Liver (tissue), 9 donors: ENCODE data around the gene MTHFD1L. TPM values are rescaled to one million over a fixed set of nuclear protein-coding genes. Genes with fewer than 3 reads are reported as not detected.

Experiments
- DNase-seq: peaks from one replicate; pipeline ENCODE4 v3.0.0-alpha.2; 2017; ENCODE audit warnings: low spot score
- H3K27ac ChIP-seq, 2 donors: one replicate each; pipeline ENCODE4 v1.7.0; 2013; ENCODE audit warnings: inconsistent platforms in 2 of 2, low read length in 2 of 2, control low read depth in 1 of 2, low read depth in 1 of 2, mild to moderate bottlenecking in 1 of 2
- H3K27me3 ChIP-seq, 4 donors: one replicate each; pipeline versions ENCODE4 v1.6.1 to v1.7.0; 2013; ENCODE audit warnings: low read length in 3 of 4, inconsistent platforms in 1 of 4, mild to moderate bottlenecking in 1 of 4, moderate library complexity in 1 of 4; ENCODE audit not compliant: control insufficient read depth in 4 of 4, insufficient read depth in 4 of 4
- H3K36me3 ChIP-seq, 4 donors: one replicate each; pipeline versions ENCODE4 v1.6.1 to v1.7.0; 2013; ENCODE audit warnings: low read length in 3 of 4, mild to moderate bottlenecking in 3 of 4, low read depth in 1 of 4, moderate library complexity in 1 of 4; ENCODE audit not compliant: control insufficient read depth in 4 of 4, insufficient read depth in 3 of 4
- H3K4me1 ChIP-seq, 4 donors: one replicate each; pipeline versions ENCODE4 v1.6.1 to v1.7.0; 2013; ENCODE audit warnings: low read length in 3 of 4, mild to moderate bottlenecking in 3 of 4, moderate library complexity in 1 of 4; ENCODE audit not compliant: control insufficient read depth in 4 of 4, insufficient read depth in 4 of 4
- H3K4me3 ChIP-seq, 3 donors: one replicate each; pipeline versions ENCODE4 v1.6.1 to v1.7.0; 2013; ENCODE audit warnings: low read length in 3 of 3, control low read depth in 1 of 3, low read depth in 1 of 3, mild to moderate bottlenecking in 1 of 3
- H3K9ac ChIP-seq, 2 donors: one replicate each; pipeline ENCODE4 v1.7.0; 2013; ENCODE audit warnings: low read length in 2 of 2, mild to moderate bottlenecking in 2 of 2, moderate library complexity in 2 of 2, control low read depth in 1 of 2, low read depth in 1 of 2
- H3K9me3 ChIP-seq, 4 donors: one replicate each; pipeline versions ENCODE4 v1.6.1 to v1.7.0; 2013; ENCODE audit warnings: low read length in 3 of 4; ENCODE audit not compliant: control insufficient read depth in 4 of 4
- EGR1 ChIP-seq, 2 donors: IDR thresholded peaks; 2 replicates each; pipeline ENCODE4 v1.6.1; 2016 to 2018; ENCODE audit warnings: antibody characterized with exemption in 2 of 2, low read depth in 2 of 2
- FOXA1 ChIP-seq: IDR thresholded peaks from 2 replicates; pipeline ENCODE4 v1.6.1; 2016; ENCODE audit warnings: antibody characterized with exemption
- FOXA2 ChIP-seq: IDR thresholded peaks from 2 replicates; pipeline ENCODE4 v1.6.1; 2016; ENCODE audit warnings: antibody characterized with exemption
- GABPA ChIP-seq, 2 donors: IDR thresholded peaks in 1 of 2; conservative IDR thresholded peaks in 1 of 2; 2 replicates each; pipeline ENCODE4 v1.6.1; 2016; ENCODE audit warnings: antibody characterized with exemption in 2 of 2, mild to moderate bottlenecking in 1 of 2, moderate library complexity in 1 of 2
- HNF4A ChIP-seq, 2 donors: conservative IDR thresholded peaks; 2 replicates each; pipeline ENCODE4 v1.6.1; 2016; ENCODE audit warnings: antibody characterized with exemption in 2 of 2, mild to moderate bottlenecking in 2 of 2
- HNF4G ChIP-seq: IDR thresholded peaks from 2 replicates; pipeline ENCODE4 v1.6.1; 2016; ENCODE audit warnings: antibody characterized with exemption
- JUND ChIP-seq, 2 donors: IDR thresholded peaks; 2 replicates each; pipeline ENCODE4 v1.6.1; 2016; ENCODE audit warnings: antibody characterized with exemption in 2 of 2
- NR2F2 ChIP-seq: IDR thresholded peaks from 2 replicates; pipeline ENCODE4 v1.6.1; 2016; ENCODE audit warnings: antibody characterized with exemption
- RAD21 ChIP-seq, 2 donors: IDR thresholded peaks; 2 replicates each; pipeline ENCODE4 v1.6.1; 2016; ENCODE audit warnings: antibody characterized with exemption in 2 of 2, mild to moderate bottlenecking in 2 of 2
- RXRA ChIP-seq, 2 donors: IDR thresholded peaks; 2 replicates each; pipeline ENCODE4 v1.6.1; 2017 to 2018; ENCODE audit warnings: antibody characterized with exemption in 2 of 2, mild to moderate bottlenecking in 1 of 2
- SP1 ChIP-seq: IDR thresholded peaks from 2 replicates; pipeline ENCODE4 v1.6.1; 2018; ENCODE audit warnings: antibody characterized with exemption, mild to moderate bottlenecking
- TAF1 ChIP-seq: conservative IDR thresholded peaks from 2 replicates; pipeline ENCODE4 v1.6.1; 2016; ENCODE audit warnings: antibody characterized with exemption, mild to moderate bottlenecking
- YY1 ChIP-seq: IDR thresholded peaks from 2 replicates; pipeline ENCODE4 v1.6.1; 2016; ENCODE audit warnings: antibody characterized with exemption, mild to moderate bottlenecking
- WGBS: extraction: QIAGEN DNeasy Blood & Tissue Kit; methylation state at CpG from one replicate; pipeline ENCODE4 v1.1.7; 2013; 5-methylcytosine and 5-hydroxymethylcytosine counted together
- polyA plus RNA-seq, 2 donors: library from polyadenylated mRNA; stranded (reverse) in 1 of 2; unstranded in 1 of 2; fragments of 200-250 nt in 1 of 2; fragments of >200 nt in 1 of 2; fragmentation: Nextera tagmentation in 1 of 2; extraction: Ambion mirVana in 1 of 2; gene quantifications; one replicate each; pipeline versions ENCODE4 v1.2.1 to v1.2.3, GENCODE V29; 2013 to 2015
- total RNA-seq, 2 donors: library from RNA; depleted of rRNA; stranded (reverse); fragments of >200 nt; gene quantifications; one replicate each; pipeline ENCODE4 v1.2.3, GENCODE V29; 2014
- TF ChIP-seq, protein P1 (sequence below): IDR thresholded peaks from 2 replicates; pipeline ENCODE4 v1.6.1; 2016; ENCODE audit warnings: antibody characterized with exemption
- TF ChIP-seq, protein P2 (sequence below): IDR thresholded peaks from 2 replicates; pipeline ENCODE4 v1.6.1; 2016; ENCODE audit warnings: antibody characterized with exemption
- TF ChIP-seq, protein P3 (sequence below): IDR thresholded peaks from 2 replicates; pipeline ENCODE4 v1.6.1; 2016; ENCODE audit warnings: antibody characterized with exemption
- TF ChIP-seq, protein P4 (sequence below): fragments of 150-350 bp; IDR thresholded peaks from 2 replicates; pipeline ENCODE4 v1.5.1; 2017; ENCODE audit warnings: improper control_type of control experiment, low read depth, low read length; ENCODE audit not compliant: missing input control
- donor health status: healthy.
- donor health status: healthy.
- donor health status: healthy.
- donor health status: healthy.
- donor health status: healthy.

The MTHFD1L gene
- total and polyA plus RNA-seq, 4 donors: 2.0 to 7.7 (median 2.8) TPM

DNA sequence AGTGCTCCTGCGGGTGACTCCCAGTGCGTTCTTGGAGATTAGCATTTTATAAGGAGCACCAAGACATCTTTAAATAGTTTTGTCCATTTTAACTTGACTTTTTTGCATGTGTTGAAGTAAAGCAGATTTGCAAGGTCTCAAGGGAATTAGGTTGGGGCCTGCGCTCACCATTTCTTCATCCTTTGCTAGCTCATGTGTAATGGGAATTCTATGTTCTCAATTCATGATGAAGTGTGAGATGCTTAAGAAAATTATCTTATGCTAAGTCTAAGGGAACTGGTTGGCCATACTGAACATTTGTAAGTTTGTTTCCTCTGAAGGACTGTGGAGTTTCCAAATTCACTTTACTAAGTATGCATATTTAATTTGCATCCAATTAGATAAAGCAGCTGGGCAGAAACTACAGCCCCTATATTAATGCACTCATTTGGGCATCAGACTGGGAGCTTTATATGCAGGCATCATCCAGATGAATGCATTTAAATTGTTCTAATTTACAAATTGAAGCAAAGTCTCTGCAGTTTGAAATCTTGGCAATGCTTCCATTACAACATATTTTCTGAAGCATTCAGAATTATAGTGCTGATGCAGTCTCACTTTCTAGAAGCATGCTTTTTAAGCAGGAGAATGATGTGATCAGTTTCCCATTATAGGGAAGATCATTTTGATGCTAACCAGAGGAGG is 266.0 kb downstream of the MTHFD1L start:
- no peaks in the 10 kb centered on the region for H3K9me3 ChIP-seq
- no peak for DNase-seq
- TF ChIP-seq HNF4A (conservative IDR thresholded peaks at IDR 0.05) (no peak), RXRA (IDR thresholded peaks at IDR 0.05) (no peak), RAD21 (IDR thresholded peaks at IDR 0.05) (no peak), FOXA1 (no peak), GABPA (IDR thresholded peaks at IDR 0.05 in 1 of 2, conservative IDR thresholded peaks at IDR 0.05 in 1 of 2) (no peak), SP1 (no peak), YY1 (no peak), JUND (IDR thresholded peaks at IDR 0.05) (no peak), HNF4G (no peak)
- TF ChIP-seq, protein P1, sequence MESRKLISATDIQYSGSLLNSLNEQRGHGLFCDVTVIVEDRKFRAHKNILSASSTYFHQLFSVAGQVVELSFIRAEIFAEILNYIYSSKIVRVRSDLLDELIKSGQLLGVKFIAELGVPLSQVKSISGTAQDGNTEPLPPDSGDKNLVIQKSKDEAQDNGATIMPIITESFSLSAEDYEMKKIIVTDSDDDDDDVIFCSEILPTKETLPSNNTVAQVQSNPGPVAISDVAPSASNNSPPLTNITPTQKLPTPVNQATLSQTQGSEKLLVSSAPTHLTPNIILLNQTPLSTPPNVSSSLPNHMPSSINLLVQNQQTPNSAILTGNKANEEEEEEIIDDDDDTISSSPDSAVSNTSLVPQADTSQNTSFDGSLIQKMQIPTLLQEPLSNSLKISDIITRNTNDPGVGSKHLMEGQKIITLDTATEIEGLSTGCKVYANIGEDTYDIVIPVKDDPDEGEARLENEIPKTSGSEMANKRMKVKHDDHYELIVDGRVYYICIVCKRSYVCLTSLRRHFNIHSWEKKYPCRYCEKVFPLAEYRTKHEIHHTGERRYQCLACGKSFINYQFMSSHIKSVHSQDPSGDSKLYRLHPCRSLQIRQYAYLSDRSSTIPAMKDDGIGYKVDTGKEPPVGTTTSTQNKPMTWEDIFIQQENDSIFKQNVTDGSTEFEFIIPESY: no peak
- TF ChIP-seq, protein P2, sequence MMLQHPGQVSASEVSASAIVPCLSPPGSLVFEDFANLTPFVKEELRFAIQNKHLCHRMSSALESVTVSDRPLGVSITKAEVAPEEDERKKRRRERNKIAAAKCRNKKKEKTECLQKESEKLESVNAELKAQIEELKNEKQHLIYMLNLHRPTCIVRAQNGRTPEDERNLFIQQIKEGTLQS: no peak
- H3K4me1 ChIP-seq: peaks cover 0 to 8% (median 0%) of the 10 kb centered on the region in 4 donors
- no peak overlapping the region for H3K27ac ChIP-seq
- H3K9ac ChIP-seq: no peak overlapping the region
- no peaks in the 10 kb centered on the region for H3K36me3 ChIP-seq
- 97% methylated on average over 3 of the region's 3 CpGs for WGBS
- no peaks in the 10 kb centered on the region for H3K27me3 ChIP-seq
- H3K4me3 ChIP-seq: no peak overlapping the region

DNA sequence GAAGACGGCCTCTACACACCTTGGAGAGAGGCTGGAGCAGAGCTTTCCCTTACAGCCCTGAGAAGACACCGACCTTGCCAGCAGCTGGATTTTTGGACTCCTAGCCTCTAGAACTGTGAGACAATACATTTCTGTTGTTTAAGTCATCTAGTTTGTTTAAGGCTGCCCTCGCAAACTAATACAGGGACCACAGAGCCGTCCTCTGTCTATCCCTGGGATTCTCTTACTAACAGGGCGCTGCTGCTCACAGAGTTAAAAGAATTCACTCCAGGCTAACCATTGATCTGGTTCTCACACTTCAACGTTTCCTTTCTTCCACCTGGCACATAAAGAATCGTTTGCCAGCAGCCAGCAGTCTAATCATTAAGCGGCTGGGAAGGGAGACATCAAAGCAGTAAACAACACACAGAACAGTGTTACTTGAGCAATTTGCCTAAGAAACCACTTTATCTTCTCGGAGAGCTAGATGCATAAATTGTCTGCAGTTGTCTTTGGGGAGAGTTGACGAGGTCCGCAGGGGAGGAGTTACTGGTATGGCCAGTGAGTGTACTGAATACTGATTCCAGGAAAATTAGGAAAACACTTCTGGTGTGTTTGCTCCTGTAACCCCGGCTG is 270.7 kb downstream of the MTHFD1L start:
- Histone ChIP-seq H3K9me3 (no peaks in the 10 kb centered on the region), H3K36me3 (no peaks in the 10 kb centered on the region), H3K27ac (peak overlapping the region; percentile 16 to 36), H3K4me3 (peak overlapping the region in 1 of 3 donors; percentile 43), H3K4me1 (peaks cover 0 to 10% (median 3%) of the 10 kb centered on the region in 4 donors), H3K27me3 (no peaks in the 10 kb centered on the region), H3K9ac (peak overlapping the region; percentile 36 to 72)
- WGBS: 29% methylated on average over 12 of the region's 12 CpGs
- no peak for DNase-seq
- TF ChIP-seq HNF4A (conservative IDR thresholded peaks at IDR 0.05): peak; percentile 23 to 27
- TF ChIP-seq EGR1 (IDR thresholded peaks at IDR 0.05; ENCODE audit: low read depth in 2 of 2): no peak
- TF ChIP-seq SP1: no peak
- peak in 1 of 2 donors; percentile 52 for TF ChIP-seq RAD21 (IDR thresholded peaks at IDR 0.05)
- no peak for TF ChIP-seq GABPA (IDR thresholded peaks at IDR 0.05 in 1 of 2, conservative IDR thresholded peaks at IDR 0.05 in 1 of 2)
- TF ChIP-seq, protein P3, sequence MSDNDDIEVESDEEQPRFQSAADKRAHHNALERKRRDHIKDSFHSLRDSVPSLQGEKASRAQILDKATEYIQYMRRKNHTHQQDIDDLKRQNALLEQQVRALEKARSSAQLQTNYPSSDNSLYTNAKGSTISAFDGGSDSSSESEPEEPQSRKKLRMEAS: no peak

DNA sequence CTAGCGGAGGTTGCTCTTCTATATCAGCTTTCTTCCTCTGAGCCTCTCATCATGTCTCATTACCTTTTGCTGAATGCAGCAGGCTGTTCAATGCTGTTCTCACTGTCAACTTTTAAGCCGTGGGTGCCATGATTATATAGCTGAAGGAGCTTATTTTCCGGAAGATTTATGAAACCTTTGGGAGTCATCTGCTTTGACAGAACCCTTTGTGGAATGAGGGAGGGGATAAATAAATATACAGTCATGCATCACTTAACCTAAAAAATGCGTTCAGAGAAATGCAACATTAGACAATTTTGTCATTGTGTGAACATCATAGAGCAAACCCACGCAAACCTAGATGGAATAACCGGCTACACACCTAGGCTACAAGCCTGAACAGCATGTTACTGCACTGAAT is 272.0 kb downstream of the MTHFD1L start:
- H3K27me3 ChIP-seq: no peaks in the 10 kb centered on the region
- peaks cover 0 to 10% (median 3%) of the 10 kb centered on the region in 4 donors for H3K4me1 ChIP-seq
- H3K4me3 ChIP-seq: no peak overlapping the region
- H3K36me3 ChIP-seq: no peaks in the 10 kb centered on the region
- DNase-seq: no peak
- no peak overlapping the region for H3K9ac ChIP-seq
- 97% methylated on average over 6 of the region's 6 CpGs for WGBS
- no peak overlapping the region for H3K27ac ChIP-seq
- no peaks in the 10 kb centered on the region for H3K9me3 ChIP-seq
- TF ChIP-seq GABPA (IDR thresholded peaks at IDR 0.05 in 1 of 2, conservative IDR thresholded peaks at IDR 0.05 in 1 of 2) (no peak), EGR1 (IDR thresholded peaks at IDR 0.05; ENCODE audit: low read depth in 2 of 2) (no peak), TAF1 (no peak), RXRA (IDR thresholded peaks at IDR 0.05) (no peak), FOXA2 (no peak), YY1 (no peak), FOXA1 (no peak), RAD21 (IDR thresholded peaks at IDR 0.05) (no peak), HNF4G (no peak), JUND (IDR thresholded peaks at IDR 0.05) (no peak), HNF4A (conservative IDR thresholded peaks at IDR 0.05) (no peak), NR2F2 (no peak), SP1 (no peak)
- TF ChIP-seq, protein P2: no peak
- TF ChIP-seq, protein P1: no peak
- TF ChIP-seq, protein P3: no peak
- TF ChIP-seq, protein P4, sequence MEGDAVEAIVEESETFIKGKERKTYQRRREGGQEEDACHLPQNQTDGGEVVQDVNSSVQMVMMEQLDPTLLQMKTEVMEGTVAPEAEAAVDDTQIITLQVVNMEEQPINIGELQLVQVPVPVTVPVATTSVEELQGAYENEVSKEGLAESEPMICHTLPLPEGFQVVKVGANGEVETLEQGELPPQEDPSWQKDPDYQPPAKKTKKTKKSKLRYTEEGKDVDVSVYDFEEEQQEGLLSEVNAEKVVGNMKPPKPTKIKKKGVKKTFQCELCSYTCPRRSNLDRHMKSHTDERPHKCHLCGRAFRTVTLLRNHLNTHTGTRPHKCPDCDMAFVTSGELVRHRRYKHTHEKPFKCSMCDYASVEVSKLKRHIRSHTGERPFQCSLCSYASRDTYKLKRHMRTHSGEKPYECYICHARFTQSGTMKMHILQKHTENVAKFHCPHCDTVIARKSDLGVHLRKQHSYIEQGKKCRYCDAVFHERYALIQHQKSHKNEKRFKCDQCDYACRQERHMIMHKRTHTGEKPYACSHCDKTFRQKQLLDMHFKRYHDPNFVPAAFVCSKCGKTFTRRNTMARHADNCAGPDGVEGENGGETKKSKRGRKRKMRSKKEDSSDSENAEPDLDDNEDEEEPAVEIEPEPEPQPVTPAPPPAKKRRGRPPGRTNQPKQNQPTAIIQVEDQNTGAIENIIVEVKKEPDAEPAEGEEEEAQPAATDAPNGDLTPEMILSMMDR: no peak
